Measurements from ENCODE around the gene PPP1R2B. TPM values are rescaled to one million over a fixed set of nuclear protein-coding genes. Genes with fewer than 3 reads are reported as not detected.

Gene PPP1R2B
- polyA plus RNA-seq, 3 donors: 0.08 TPM; not detected in 2

- H3K4me3 ChIP-seq (replicated peaks in 1 of 3; ENCODE audit: low read depth in 2 of 3, low read length in 3 of 3): no peak overlapping the region
- no peak overlapping the region for H3K27ac Mint-ChIP-seq
- no peak overlapping the region for H3K4me3 Mint-ChIP-seq
- no peak overlapping the region for H3K4me2 ChIP-seq (replicated peaks; ENCODE audit: extremely low read depth, low read length, poor library complexity, severe bottlenecking)
- H3K27me3 Mint-ChIP-seq (ENCODE audit: low read depth in 3 of 3): no peaks in the 10 kb centered on the region
- no peak overlapping the region for H3K27ac ChIP-seq (ENCODE audit: low read depth in 1 of 2, low read length in 2 of 2)
- H3K4me1 ChIP-seq (ENCODE audit: control insufficient read depth in 1 of 2, insufficient read depth in 2 of 2, low read length in 2 of 2): no peaks in the 10 kb centered on the region
- intact Hi-C loops (cut with micrococcal nuclease): no loop called here
- H3K36me3 ChIP-seq (replicated peaks in 1 of 2; ENCODE audit: control insufficient read depth in 1 of 2, insufficient read depth in 2 of 2, low read length in 2 of 2): no peaks in the 10 kb centered on the region
- H2AFZ ChIP-seq (ENCODE audit: insufficient read depth, low read depth, low read length, poor library complexity, severe bottlenecking): no peak overlapping the region
- no peaks in the 10 kb centered on the region for H3K79me2 ChIP-seq (ENCODE audit: insufficient read depth, low read length)
- no CpG with 5 or more reads among the region's 1 CpG for WGBS (ENCODE audit: insufficient coverage)
- H3K27me3 ChIP-seq (ENCODE audit: control insufficient read depth in 2 of 2, insufficient read depth in 2 of 2, low read length in 2 of 2): no peaks in the 10 kb centered on the region
- peaks cover 0 to 4% (median 2%) of the 10 kb centered on the region in 7 donors for H3K9me3 Mint-ChIP-seq
- TF ChIP-seq CTCF (IDR thresholded peaks at IDR 0.05): no peak
- H3K9ac ChIP-seq (ENCODE audit: insufficient read depth, low read length, poor library complexity, severe bottlenecking): no peak overlapping the region
- H4K20me1 ChIP-seq (ENCODE audit: insufficient read depth, low read length): no peaks in the 10 kb centered on the region
- no peaks in the 10 kb centered on the region for H3K9me3 ChIP-seq (replicated peaks in 1 of 2; ENCODE audit: control insufficient read depth in 1 of 2, insufficient read depth in 1 of 2, low read length in 2 of 2)
- no peak for DNase-seq
- no peaks in the 10 kb centered on the region for H3K36me3 Mint-ChIP-seq
- no peaks in the 10 kb centered on the region for H3K4me1 Mint-ChIP-seq
Measured at GRCh38 chr5:156812959-156813358, 37.1 kb upstream of the PPP1R2B start.

GRCh38 chr5:156815988-156816599, 34.0 kb upstream of the PPP1R2B start:
- intact Hi-C loops (cut with micrococcal nuclease): no loop called here
- no peak overlapping the region for H3K4me3 Mint-ChIP-seq
- WGBS (ENCODE audit: insufficient coverage): 86% methylated on average over 4 of the region's 6 CpGs
- Histone ChIP-seq H4K20me1 (ENCODE audit: insufficient read depth, low read length) (no peaks in the 10 kb centered on the region), H3K27me3 (ENCODE audit: control insufficient read depth in 2 of 2, insufficient read depth in 2 of 2, low read length in 2 of 2) (no peaks in the 10 kb centered on the region), H3K27ac (ENCODE audit: low read depth in 1 of 2, low read length in 2 of 2) (no peak overlapping the region), H3K36me3 (replicated peaks in 1 of 2; ENCODE audit: control insufficient read depth in 1 of 2, insufficient read depth in 2 of 2, low read length in 2 of 2) (no peaks in the 10 kb centered on the region), H3K4me3 (replicated peaks in 1 of 3; ENCODE audit: low read depth in 2 of 3, low read length in 3 of 3) (no peak overlapping the region), H3K4me2 (replicated peaks; ENCODE audit: extremely low read depth, low read length, poor library complexity, severe bottlenecking) (no peak overlapping the region), H3K9ac (ENCODE audit: insufficient read depth, low read length, poor library complexity, severe bottlenecking) (no peak overlapping the region), H3K79me2 (ENCODE audit: insufficient read depth, low read length) (no peaks in the 10 kb centered on the region), H2AFZ (ENCODE audit: insufficient read depth, low read depth, low read length, poor library complexity, severe bottlenecking) (no peak overlapping the region), H3K9me3 (replicated peaks in 1 of 2; ENCODE audit: control insufficient read depth in 1 of 2, insufficient read depth in 1 of 2, low read length in 2 of 2) (no peaks in the 10 kb centered on the region), H3K4me1 (ENCODE audit: control insufficient read depth in 1 of 2, insufficient read depth in 2 of 2, low read length in 2 of 2) (no peaks in the 10 kb centered on the region)
- no peak for DNase-seq
- H3K4me1 Mint-ChIP-seq: no peaks in the 10 kb centered on the region
- TF ChIP-seq CTCF (IDR thresholded peaks at IDR 0.05): no peak
- no peaks in the 10 kb centered on the region for H3K36me3 Mint-ChIP-seq
- peaks cover 0 to 4% (median 0%) of the 10 kb centered on the region in 7 donors for H3K9me3 Mint-ChIP-seq
- H3K27ac Mint-ChIP-seq: no peak overlapping the region
- peaks cover 0 to 2% (median 1%) of the 10 kb centered on the region in 3 donors for H3K27me3 Mint-ChIP-seq (ENCODE audit: low read depth in 3 of 3)

Measured in CD14-positive monocyte (primary cell).